ENCODE results near the gene CPTP. TPM values are rescaled to one million over a fixed set of nuclear protein-coding genes. Genes with fewer than 3 reads are reported as not detected.

Gene CPTP
- total RNA-seq, 1 donor from 2014 or later = 40.1 TPM

DNA sequence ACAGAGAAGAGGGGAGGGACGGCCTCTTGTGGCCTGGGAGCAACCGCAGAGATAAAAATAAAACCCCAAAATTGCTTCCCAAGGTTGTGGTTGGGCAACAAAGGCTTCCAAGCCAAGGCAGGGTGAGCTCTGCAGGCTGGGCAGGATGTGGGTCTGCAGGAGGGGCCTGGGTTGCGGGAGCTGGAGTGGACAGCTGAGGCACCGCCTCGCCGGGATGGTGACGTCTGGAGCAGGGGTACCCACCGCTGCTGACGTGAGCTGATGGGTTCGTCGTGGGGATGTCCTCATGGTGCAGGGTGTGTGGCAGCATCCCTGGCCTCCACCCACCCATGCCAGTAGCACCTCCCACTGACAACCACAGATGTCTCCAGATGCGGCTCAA, 46.8 kb downstream of the CPTP start:
- H3K4me3 ChIP-seq (ENCODE audit: low read depth, low read length) = no peak overlapping the region
- no peak for DNase-seq (ENCODE audit: low read depth)
- TF ChIP-seq CTCF (conservative IDR thresholded peaks at IDR 0.05; ENCODE audit: low read depth, low read length) = no peak

- no peak for DNase-seq (ENCODE audit: low read depth)
- TF ChIP-seq CTCF (conservative IDR thresholded peaks at IDR 0.05; ENCODE audit: low read depth, low read length) = peak; percentile 81
- no peak overlapping the region for H3K4me3 ChIP-seq (ENCODE audit: low read depth, low read length)
Observed at GRCh38 chr1:1371746-1372711, 47.4 kb downstream of the CPTP start.

DNA sequence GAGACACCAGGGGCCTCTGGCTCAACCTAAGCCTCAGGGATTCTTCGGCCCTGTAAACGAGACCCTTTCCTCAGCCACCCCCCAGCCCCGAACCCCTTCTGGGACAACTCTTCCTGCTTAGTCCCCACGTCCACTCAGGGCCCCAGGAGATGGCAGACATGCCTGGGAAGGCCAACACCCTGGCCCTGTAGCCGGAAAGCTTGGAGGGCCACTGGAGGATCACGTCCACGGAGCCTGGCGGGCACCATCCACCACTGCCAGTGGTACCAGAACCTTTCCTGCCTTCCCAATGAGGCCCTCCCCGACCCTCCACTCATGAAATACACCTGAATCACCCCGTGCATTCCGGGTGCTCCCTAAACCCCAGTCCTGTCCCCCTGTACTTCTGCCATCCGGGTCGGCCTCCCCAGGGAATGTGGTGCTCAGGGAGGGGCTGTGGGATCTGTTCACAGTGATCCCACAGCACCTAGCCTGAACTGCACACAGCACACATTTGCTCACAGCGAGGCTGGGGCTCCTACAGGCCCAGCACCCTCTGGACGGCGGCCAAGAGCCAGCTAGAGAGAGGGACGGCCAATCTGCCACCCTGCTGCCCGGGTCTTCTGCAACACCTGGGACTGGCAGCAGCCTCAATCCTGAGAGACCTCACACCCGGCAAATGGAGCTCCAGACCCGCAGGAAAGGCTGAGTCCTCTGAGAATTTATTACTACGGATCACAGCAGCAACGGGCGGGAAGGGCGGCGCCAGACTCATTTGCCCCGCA, 48.6 kb downstream of the CPTP start:
- H3K4me3 ChIP-seq (ENCODE audit: low read depth, low read length) = peak overlapping the region; percentile 96
- no peak for TF ChIP-seq CTCF (conservative IDR thresholded peaks at IDR 0.05; ENCODE audit: low read depth, low read length)
- DNase-seq (ENCODE audit: low read depth) = no peak

- peak overlapping the region; percentile 96 for H3K4me3 ChIP-seq (ENCODE audit: low read depth, low read length)
- no peak for DNase-seq (ENCODE audit: low read depth)
- TF ChIP-seq CTCF (conservative IDR thresholded peaks at IDR 0.05; ENCODE audit: low read depth, low read length) = no peak
Observed at GRCh38 chr1:1373815-1374588, 49.4 kb downstream of the CPTP start.

DNA sequence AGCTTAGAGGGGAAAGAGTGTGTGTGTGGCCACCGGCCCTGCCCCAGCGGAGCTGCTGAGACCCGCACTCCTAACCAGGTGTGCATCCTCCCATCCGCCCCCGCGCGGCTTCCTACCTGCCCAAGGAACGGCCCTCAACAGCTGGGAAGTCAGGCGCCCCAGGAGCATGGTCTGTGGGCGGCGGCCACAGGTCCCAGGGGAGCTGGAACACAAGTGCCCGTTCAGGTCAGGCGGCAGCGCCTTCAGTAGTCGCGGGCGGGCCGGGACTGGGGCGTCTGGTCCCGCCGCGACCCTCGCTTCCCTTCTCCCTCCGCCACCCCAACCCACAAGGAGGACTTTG, 50.0 kb downstream of the CPTP start:
- no peak for DNase-seq (ENCODE audit: low read depth)
- H3K4me3 ChIP-seq (ENCODE audit: low read depth, low read length) = peak overlapping the region; percentile 96
- no peak for TF ChIP-seq CTCF (conservative IDR thresholded peaks at IDR 0.05; ENCODE audit: low read depth, low read length)

DNA sequence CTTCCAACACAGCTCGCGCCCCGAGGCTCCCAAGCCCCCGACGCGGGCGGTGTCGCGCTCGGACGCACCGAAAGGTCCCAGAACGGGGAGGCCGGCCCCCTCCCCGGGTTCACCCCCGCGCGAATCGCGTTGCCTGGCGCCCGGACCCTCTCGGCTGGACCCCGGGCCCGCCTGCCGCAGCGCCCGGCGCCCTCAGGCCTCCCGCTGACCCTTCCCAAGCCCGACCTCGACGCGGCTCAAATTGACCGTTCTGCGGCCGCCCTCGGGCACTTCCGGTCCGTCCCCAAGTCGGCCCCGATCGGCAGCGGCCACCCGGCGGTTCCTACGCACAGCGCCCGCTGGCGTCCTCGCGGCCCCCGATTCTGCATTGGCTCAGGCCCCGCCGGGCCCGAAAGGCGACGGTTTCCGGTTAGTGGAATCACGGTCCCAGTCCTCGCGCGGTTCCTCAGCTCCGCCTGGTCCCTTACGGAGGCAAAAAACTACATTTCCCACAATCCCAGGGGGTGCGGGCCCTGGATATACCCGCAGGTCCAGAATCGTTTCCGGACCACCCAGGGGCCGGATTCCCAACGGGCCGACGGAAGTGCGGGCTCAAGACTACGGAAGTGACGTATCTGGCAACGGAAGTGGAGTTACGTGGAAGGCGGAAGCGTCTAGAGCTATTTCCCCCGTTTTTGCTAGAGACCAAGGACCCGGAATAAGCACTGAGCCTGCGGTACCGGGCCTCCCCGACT, 50.5 kb downstream of the CPTP start, which contains the start of gene AURKAIP1:
Gene AURKAIP1 (minus strand): TSS at position 279 of the 734 bp plus-strand sequence. CDS start 451 bp downstream, outside the sequence.
- DNase-seq (ENCODE audit: low read depth) = peak; percentile 97
- peak; percentile 40 for TF ChIP-seq CTCF (conservative IDR thresholded peaks at IDR 0.05; ENCODE audit: low read depth, low read length)
- H3K4me3 ChIP-seq (ENCODE audit: low read depth, low read length) = peak within 1 kb of the TSS; percentile 96

Data from epithelial cell of proximal tubule (primary cell).